Bronchial epithelial cell (primary cell): ENCODE measurements around the gene THADA. TPM values are rescaled to one million over a fixed set of nuclear protein-coding genes. Genes with fewer than 3 reads are reported as not detected.

Experiments used
- DNase-seq: peaks from one replicate; pipeline ENCODE4 v3.0.0-alpha.2; 2010; ENCODE audit warnings: low read depth
- FAIRE-seq: peaks from 2 replicates; lab custom pipeline; 2011; peaks lifted over from hg19 to GRCh38; lab: Jason Lieb, UNC
- H3K27me3 ChIP-seq: 2 replicates; pipeline ENCODE4 v1.5.1; 2011; ENCODE audit warnings: low read length; ENCODE audit not compliant: control insufficient read depth, insufficient read depth
- H3K36me3 ChIP-seq: 2 replicates; pipeline ENCODE4 v1.5.1; 2011; ENCODE audit warnings: low read length; ENCODE audit not compliant: control insufficient read depth, insufficient read depth
- H3K4me3 ChIP-seq: 2 replicates; pipeline ENCODE4 v1.5.1; 2011; ENCODE audit warnings: mild to moderate bottlenecking, low read depth, low read length, control low read depth
- CTCF ChIP-seq: IDR thresholded peaks from 2 replicates; pipeline ENCODE4 v1.5.1; 2011; ENCODE audit warnings: mild to moderate bottlenecking, moderate library complexity, low read length, control low read depth, inconsistent platforms; ENCODE audit not compliant: insufficient read depth, severe bottlenecking
- total RNA-seq: library from RNA; depleted of rRNA; stranded (reverse); fragments of >200 nt; gene quantifications from 2 replicates; pipeline ENCODE4 v1.2.1, GENCODE V29; 2014

The THADA gene
- total RNA-seq, 1 donor from 2014 or later = 25.8 TPM

GRCh38 chr2:43276962-43277391 is 318.9 kb downstream of the THADA start:
- no peaks in the 10 kb centered on the region for H3K27me3 ChIP-seq
- H3K36me3 ChIP-seq = peaks cover 3% of the 10 kb centered on the region
- peak; percentile 35 for DNase-seq
- no peak for FAIRE-seq
- TF ChIP-seq CTCF = no peak
- H3K4me3 ChIP-seq = no peak overlapping the region

DNA sequence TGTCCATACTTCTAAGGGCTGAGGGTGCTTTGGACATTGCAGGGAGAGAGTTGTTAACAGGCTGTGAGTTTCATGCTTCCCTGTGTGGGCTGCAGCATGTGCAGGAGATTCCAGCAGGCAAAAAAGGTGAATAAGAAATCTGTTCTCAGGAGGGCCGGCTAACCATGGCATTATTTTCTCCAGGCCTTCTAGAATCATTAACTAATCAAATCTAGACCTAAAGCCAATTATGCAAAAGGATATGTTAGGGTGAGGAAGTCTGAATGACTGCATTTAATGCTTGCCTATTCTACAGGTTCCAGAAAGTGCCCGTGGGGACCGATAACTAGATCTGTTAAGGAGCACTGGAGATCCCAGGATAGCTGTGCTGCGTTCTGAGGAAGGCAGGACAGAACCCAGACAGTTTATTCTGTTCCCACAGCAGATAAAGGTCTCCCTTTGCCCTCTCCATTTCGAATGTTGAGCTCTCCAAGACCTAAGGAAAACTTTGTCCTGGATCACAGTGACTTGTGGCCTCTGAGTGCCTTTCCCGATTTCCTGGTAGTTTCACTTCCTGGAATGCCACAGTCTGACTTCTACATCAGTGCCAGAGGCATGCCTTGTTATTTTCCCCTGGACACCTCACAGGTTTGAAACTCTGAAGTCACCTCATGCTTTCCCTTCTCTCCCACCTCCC is 319.4 kb downstream of the THADA start:
- TF ChIP-seq CTCF = no peak
- Histone ChIP-seq H3K27me3 (no peaks in the 10 kb centered on the region), H3K36me3 (peaks cover 3% of the 10 kb centered on the region), H3K4me3 (no peak overlapping the region)
- DNase-seq = peak; percentile 12
- no peak for FAIRE-seq

- TF ChIP-seq CTCF = no peak
- no peak for FAIRE-seq
- Histone ChIP-seq H3K27me3 (no peaks in the 10 kb centered on the region), H3K4me3 (no peak overlapping the region), H3K36me3 (no peaks in the 10 kb centered on the region)
- no peak for DNase-seq
These were observed 321.1 kb downstream of the THADA start for GRCh38 chr2:43274721-43275120.

- DNase-seq (no peak), FAIRE-seq (no peak)
- no peaks in the 10 kb centered on the region for H3K27me3 ChIP-seq
- no peak overlapping the region for H3K4me3 ChIP-seq
- no peaks in the 10 kb centered on the region for H3K36me3 ChIP-seq
- no peak for TF ChIP-seq CTCF
These were observed 321.8 kb downstream of the THADA start for GRCh38 chr2:43274055-43274454.

GRCh38 chr2:43273529-43273928 is 322.3 kb downstream of the THADA start:
- no peak for TF ChIP-seq CTCF
- no peaks in the 10 kb centered on the region for H3K27me3 ChIP-seq
- no peak for DNase-seq
- FAIRE-seq = no peak
- H3K4me3 ChIP-seq = no peak overlapping the region
- no peaks in the 10 kb centered on the region for H3K36me3 ChIP-seq
